Nephron progenitor cell (in vitro differentiated cells): Measurements from ENCODE around the gene MAFG.

Source experiments
- DNase-seq: peaks from one replicate; pipeline ENCODE4 v3.0.0; 2021
- H3K27ac Mint-ChIP-seq: 2 replicates; pipeline ENCODE4 v1.8.0; 2021; ENCODE audit warnings: mild to moderate bottlenecking, moderate library complexity, mixed read lengths
- H3K27me3 Mint-ChIP-seq: 2 replicates; pipeline ENCODE4 v1.8.0; 2021; ENCODE audit warnings: mild to moderate bottlenecking, low read depth, mixed read lengths; ENCODE audit not compliant: poor library complexity
- H3K36me3 Mint-ChIP-seq: 2 replicates; pipeline ENCODE4 v1.8.0; 2021; ENCODE audit warnings: low read depth, mixed read lengths
- H3K4me1 Mint-ChIP-seq: 2 replicates; pipeline ENCODE4 v1.8.0; 2021; ENCODE audit warnings: mixed read lengths
- H3K4me3 Mint-ChIP-seq: 2 replicates; pipeline ENCODE4 v1.8.0; 2021; ENCODE audit warnings: mild to moderate bottlenecking, moderate library complexity, mixed read lengths
- H3K9me3 Mint-ChIP-seq: 2 replicates; pipeline ENCODE4 v1.8.0; 2021; ENCODE audit warnings: mild to moderate bottlenecking, moderate library complexity, mixed read lengths
- TF ChIP-seq, protein P1 (sequence below): fragments of 200-600 bp; sonication (generic); IDR thresholded peaks from 2 replicates; pipeline ENCODE4 v1.5.0; 2021; ENCODE audit warnings: antibody characterized with exemption

Gene MAFG

GRCh38 chr17:81930142-81931125 is 2.9 kb upstream of the MAFG start:
- H3K36me3 Mint-ChIP-seq: no peaks in the 10 kb centered on the region
- TF ChIP-seq, protein P1, sequence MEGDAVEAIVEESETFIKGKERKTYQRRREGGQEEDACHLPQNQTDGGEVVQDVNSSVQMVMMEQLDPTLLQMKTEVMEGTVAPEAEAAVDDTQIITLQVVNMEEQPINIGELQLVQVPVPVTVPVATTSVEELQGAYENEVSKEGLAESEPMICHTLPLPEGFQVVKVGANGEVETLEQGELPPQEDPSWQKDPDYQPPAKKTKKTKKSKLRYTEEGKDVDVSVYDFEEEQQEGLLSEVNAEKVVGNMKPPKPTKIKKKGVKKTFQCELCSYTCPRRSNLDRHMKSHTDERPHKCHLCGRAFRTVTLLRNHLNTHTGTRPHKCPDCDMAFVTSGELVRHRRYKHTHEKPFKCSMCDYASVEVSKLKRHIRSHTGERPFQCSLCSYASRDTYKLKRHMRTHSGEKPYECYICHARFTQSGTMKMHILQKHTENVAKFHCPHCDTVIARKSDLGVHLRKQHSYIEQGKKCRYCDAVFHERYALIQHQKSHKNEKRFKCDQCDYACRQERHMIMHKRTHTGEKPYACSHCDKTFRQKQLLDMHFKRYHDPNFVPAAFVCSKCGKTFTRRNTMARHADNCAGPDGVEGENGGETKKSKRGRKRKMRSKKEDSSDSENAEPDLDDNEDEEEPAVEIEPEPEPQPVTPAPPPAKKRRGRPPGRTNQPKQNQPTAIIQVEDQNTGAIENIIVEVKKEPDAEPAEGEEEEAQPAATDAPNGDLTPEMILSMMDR: no peak
- DNase-seq: no peak
- no peak overlapping the region for H3K4me3 Mint-ChIP-seq
- H3K27me3 Mint-ChIP-seq: no peaks in the 10 kb centered on the region
- no peaks in the 10 kb centered on the region for H3K9me3 Mint-ChIP-seq
- H3K27ac Mint-ChIP-seq: no peak overlapping the region
- peaks cover 23% of the 10 kb centered on the region for H3K4me1 Mint-ChIP-seq

GRCh38 chr17:81929253-81930141 is 2.0 kb upstream of the MAFG start:
- Mint-ChIP-seq H3K4me1 (peaks cover 28% of the 10 kb centered on the region), H3K27ac (no peak overlapping the region), H3K27me3 (no peaks in the 10 kb centered on the region), H3K9me3 (no peaks in the 10 kb centered on the region), H3K36me3 (no peaks in the 10 kb centered on the region), H3K4me3 (peak overlapping the region; percentile 76)
- TF ChIP-seq, protein P1: no peak
- no peak for DNase-seq

- TF ChIP-seq, protein P1: no peak
- H3K9me3 Mint-ChIP-seq: no peaks in the 10 kb centered on the region
- peak overlapping the region; percentile 76 for H3K4me3 Mint-ChIP-seq
- DNase-seq: no peak
- no peaks in the 10 kb centered on the region for H3K36me3 Mint-ChIP-seq
- no peaks in the 10 kb centered on the region for H3K27me3 Mint-ChIP-seq
- peaks cover 35% of the 10 kb centered on the region for H3K4me1 Mint-ChIP-seq
- no peak overlapping the region for H3K27ac Mint-ChIP-seq
Observed at GRCh38 chr17:81928544-81929252, 1.2 kb upstream of the MAFG start.

- no peak for DNase-seq
- Mint-ChIP-seq H3K4me1 (peaks cover 48% of the 10 kb centered on the region), H3K9me3 (no peaks in the 10 kb centered on the region), H3K27me3 (no peaks in the 10 kb centered on the region), H3K4me3 (peak overlapping the region; percentile 69), H3K36me3 (no peaks in the 10 kb centered on the region), H3K27ac (no peak overlapping the region)
- TF ChIP-seq, protein P1: no peak
Observed at GRCh38 chr17:81927152-81927652, 333 bp downstream of the MAFG start.

- H3K4me1 Mint-ChIP-seq: peaks cover 53% of the 10 kb centered on the region
- TF ChIP-seq, protein P1: no peak
- no peaks in the 10 kb centered on the region for H3K27me3 Mint-ChIP-seq
- H3K4me3 Mint-ChIP-seq: peak overlapping the region; percentile 80
- H3K36me3 Mint-ChIP-seq: no peaks in the 10 kb centered on the region
- peak; percentile 69 for DNase-seq
- peak overlapping the region; percentile 94 for H3K27ac Mint-ChIP-seq
- no peaks in the 10 kb centered on the region for H3K9me3 Mint-ChIP-seq
Observed at GRCh38 chr17:81926451-81927151, 934 bp downstream of the MAFG start.
